Heart right ventricle (tissue), 16 donors: ENCODE results near the gene VTN. TPM values are rescaled to one million over a fixed set of nuclear protein-coding genes. Genes with fewer than 3 reads are reported as not detected.

Experiments used
- ATAC-seq, 8 donors: fragments of 200-7000 bp; cut with Tn5 transposase; one replicate each; pipeline ENCODE4 v1.9.1; 2020; ENCODE audit warnings: mild to moderate bottlenecking in 8 of 8, moderate library complexity in 8 of 8, moderate number of reproducible peaks in 1 of 8
- DNase-seq, 2 donors: peaks; one replicate each; pipeline ENCODE4 v3.0.0-alpha.2; 2020
- H3K27ac ChIP-seq, 10 donors: fragments of 200-600 bp; sonication (generic) in 2 of 10; one replicate each; pipeline versions ENCODE4 v1.5.0 to v1.8.0; 2020 to 2022; ENCODE audit warnings: mild to moderate bottlenecking in 3 of 10
- H3K27me3 ChIP-seq, 7 donors: fragments of 200-600 bp; one replicate each; pipeline ENCODE4 v1.8.0; 2021 to 2022; ENCODE audit warnings: mild to moderate bottlenecking in 2 of 7
- H3K36me3 ChIP-seq, 9 donors: fragments of 200-600 bp; sonication (generic) in 1 of 9; one replicate each; pipeline versions ENCODE4 v1.5.0 to v1.8.0; 2020 to 2022; ENCODE audit warnings: mild to moderate bottlenecking in 2 of 9
- H3K4me1 ChIP-seq, 9 donors: fragments of 200-600 bp; sonication (generic) in 1 of 9; one replicate each; pipeline versions ENCODE4 v1.5.0 to v1.8.0; 2020 to 2022; ENCODE audit warnings: mild to moderate bottlenecking in 4 of 9
- H3K4me3 ChIP-seq, 10 donors: fragments of 200-600 bp; sonication (generic) in 2 of 10; one replicate each; pipeline versions ENCODE4 v1.5.0 to v1.8.0; 2020 to 2022; ENCODE audit warnings: mild to moderate bottlenecking in 7 of 10, moderate library complexity in 2 of 10
- H3K9me3 ChIP-seq, 11 donors: fragments of 200-600 bp in 10 of 11; sonication (generic) in 2 of 11; one replicate each; pipeline versions ENCODE4 v1.5.0 to v1.8.0; 2013 to 2022; ENCODE audit warnings: mild to moderate bottlenecking in 2 of 11, control low read depth in 1 of 11, moderate library complexity in 1 of 11
- WGBS, 2 donors: extraction: QIAGEN DNeasy Blood & Tissue Kit; methylation state at CpG; one replicate each; pipeline ENCODE4 v1.1.7; 2013; ENCODE audit warnings: inconsistent platforms in 1 of 2; 5-methylcytosine and 5-hydroxymethylcytosine counted together
- intact Hi-C, 10 donors: fragments of 100-400 bp; cut with DNase I; formaldehyde crosslinking; loops; one replicate each; pipeline versions ENCODE4 v1.11.1 to v1.14.2; 2022
- polyA plus RNA-seq, 2 donors: library from polyadenylated mRNA; stranded (reverse); fragments of 200-250 nt; gene quantifications; one replicate each; pipeline ENCODE4 v1.2.3, GENCODE V29; 2013
- total RNA-seq, 10 donors: library from RNA; stranded (reverse); fragmentation: NEBNext Ultra II Directional in 3 of 10; extraction: Animal tissue kit (Norgen Biotek cat#: 25700) in 3 of 10; gene quantifications; one replicate each; pipeline versions ENCODE4 v1.2.1 to v1.2.4, GENCODE V29; 2021 to 2023
- TF ChIP-seq, protein P1 (sequence below), 9 donors: fragments of 200-600 bp; sonication (generic) in 2 of 9; IDR thresholded peaks; one replicate each; pipeline versions ENCODE4 v1.5.0 to v1.8.0; 2021 to 2022; ENCODE audit warnings: antibody characterized with exemption in 9 of 9, mild to moderate bottlenecking in 5 of 9, moderate library complexity in 1 of 9
- donor health status: Arrhythmogenic right ventricular cardiomyopathy.
- donor health status: ischemic (EF 13 %, LVEDD 7.1; RV severe dilation, severe dysfunction).
- donor health status: healthy with polysubstance abuse.
- donor health status: DM: no; HTN: yes; CAD: no.
- donor health status: DM: no; HTN: no; CAD: no.
- donor health status: ischemic (EF 25% LVEDD 6.9; RV normal size, moderate dysfunction).
- donor health status: ischemic (EF 25% LVEDD 5.7; RV mildly dilated, moderate dysfunction).
- donor health status: healthy.
- donor health status: DM: yes; HTN: yes; CAD: no.
- donor health status: Ischemic cardiomyopathy.
- donor health status: ischemic (EF 35%, LVEDD 5.7; RV mildly dilated, moderate dysfunction).
- donor health status: nonischemic (EF 11% LVEDD 7.7; RV severe dilation, severe dysfunction).
- donor health status: DM: yes; HTN: yes; CAD: no.
- donor health status: PGD.
- donor health status: ischemic (EF 29% LVEDD 5.4; RV normal size, mild dysfunction).
- donor health status: nonischemic (EF 23%, LVEDD 6.1; RV moderate dilation, normal function).

Gene VTN
- total and polyA plus RNA-seq, 12 donors = 26.3 to 121 (median 64.8) TPM

- ATAC-seq (no peak), DNase-seq (no peak)
- Histone ChIP-seq H3K4me3 (no peak overlapping the region), H3K27ac (no peak overlapping the region), H3K9me3 (no peaks in the 10 kb centered on the region), H3K27me3 (no peaks in the 10 kb centered on the region), H3K4me1 (peaks cover 0 to 3% (median 0%) of the 10 kb centered on the region in 9 donors), H3K36me3 (peaks cover 0 to 92% (median 25%) of the 10 kb centered on the region in 9 donors)
- 77 to 88% methylated on average over 1 of the region's 1 CpG for WGBS, 2 donors
- TF ChIP-seq, protein P1, sequence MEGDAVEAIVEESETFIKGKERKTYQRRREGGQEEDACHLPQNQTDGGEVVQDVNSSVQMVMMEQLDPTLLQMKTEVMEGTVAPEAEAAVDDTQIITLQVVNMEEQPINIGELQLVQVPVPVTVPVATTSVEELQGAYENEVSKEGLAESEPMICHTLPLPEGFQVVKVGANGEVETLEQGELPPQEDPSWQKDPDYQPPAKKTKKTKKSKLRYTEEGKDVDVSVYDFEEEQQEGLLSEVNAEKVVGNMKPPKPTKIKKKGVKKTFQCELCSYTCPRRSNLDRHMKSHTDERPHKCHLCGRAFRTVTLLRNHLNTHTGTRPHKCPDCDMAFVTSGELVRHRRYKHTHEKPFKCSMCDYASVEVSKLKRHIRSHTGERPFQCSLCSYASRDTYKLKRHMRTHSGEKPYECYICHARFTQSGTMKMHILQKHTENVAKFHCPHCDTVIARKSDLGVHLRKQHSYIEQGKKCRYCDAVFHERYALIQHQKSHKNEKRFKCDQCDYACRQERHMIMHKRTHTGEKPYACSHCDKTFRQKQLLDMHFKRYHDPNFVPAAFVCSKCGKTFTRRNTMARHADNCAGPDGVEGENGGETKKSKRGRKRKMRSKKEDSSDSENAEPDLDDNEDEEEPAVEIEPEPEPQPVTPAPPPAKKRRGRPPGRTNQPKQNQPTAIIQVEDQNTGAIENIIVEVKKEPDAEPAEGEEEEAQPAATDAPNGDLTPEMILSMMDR (IDR thresholded peaks at IDR 0.05) = no peak
- intact Hi-C loops = no loop called here
These were observed 20.9 kb upstream of the VTN start for GRCh38 chr17:28390984-28391383.

DNA sequence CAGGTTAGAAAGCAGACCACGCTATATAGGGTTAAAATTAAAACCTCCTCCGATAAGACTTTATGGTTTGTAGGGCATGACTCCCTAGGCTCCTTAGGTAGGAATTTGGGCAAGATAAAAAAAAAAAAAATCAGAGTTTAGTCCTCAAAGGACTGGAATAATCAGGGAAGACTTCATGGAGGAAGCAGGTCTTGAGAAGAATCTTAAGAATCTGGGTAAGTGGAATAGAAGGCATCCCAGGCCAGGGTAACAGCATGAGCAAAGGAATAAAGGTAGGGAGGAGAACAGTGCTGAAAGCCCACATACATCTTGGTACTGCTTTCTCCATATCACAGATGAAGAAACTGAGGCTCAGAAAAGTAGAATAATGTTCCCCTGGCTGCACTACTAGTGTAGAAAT, 20.5 kb upstream of the VTN start:
- TF ChIP-seq, protein P1 (IDR thresholded peaks at IDR 0.05) = no peak
- WGBS, 2 donors = 89 to 93% methylated on average over 2 of the region's 2 CpGs
- DNase-seq = no peak
- Histone ChIP-seq H3K27me3 (no peaks in the 10 kb centered on the region), H3K4me1 (peaks cover 0 to 1% (median 0%) of the 10 kb centered on the region in 9 donors), H3K36me3 (peaks cover 0 to 88% (median 25%) of the 10 kb centered on the region in 9 donors), H3K27ac (no peak overlapping the region), H3K4me3 (no peak overlapping the region), H3K9me3 (no peaks in the 10 kb centered on the region)
- no peak for ATAC-seq
- intact Hi-C loops = no loop called here

DNA sequence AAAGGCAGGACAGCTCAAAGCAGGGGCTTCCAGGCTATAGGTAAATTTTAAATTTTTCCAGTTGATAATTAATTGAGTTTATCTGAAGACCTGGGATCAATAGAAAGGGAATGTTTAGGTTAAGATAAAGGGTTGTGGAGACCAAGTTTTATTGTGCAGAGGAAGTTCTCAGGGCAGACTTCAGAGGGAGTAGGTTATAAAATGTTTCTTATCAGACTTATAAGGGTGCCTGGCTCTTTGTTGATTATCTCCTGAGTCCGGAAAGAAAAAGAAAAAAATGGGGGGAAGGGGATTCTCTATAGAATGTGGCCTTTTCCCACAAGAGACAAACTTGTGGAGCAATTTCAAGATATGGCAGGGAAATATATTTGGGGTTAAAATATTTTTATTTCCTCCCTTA, 20.0 kb upstream of the VTN start:
- ATAC-seq = no peak
- intact Hi-C loops = no loop called here

GRCh38 chr17:28388106-28388505, 18.0 kb upstream of the VTN start:
- no peak for DNase-seq
- no peak overlapping the region for H3K27ac ChIP-seq
- intact Hi-C loops = no loop called here
- no peaks in the 10 kb centered on the region for H3K27me3 ChIP-seq
- WGBS, 2 donors = 95 to 96% methylated on average over 11 of the region's 11 CpGs
- no peaks in the 10 kb centered on the region for H3K9me3 ChIP-seq
- H3K4me3 ChIP-seq = no peak overlapping the region
- peaks cover 0 to 18% (median 0%) of the 10 kb centered on the region in 9 donors for H3K4me1 ChIP-seq
- peaks cover 0 to 64% (median 25%) of the 10 kb centered on the region in 9 donors for H3K36me3 ChIP-seq
- no peak for ATAC-seq
- TF ChIP-seq, protein P1 (IDR thresholded peaks at IDR 0.05) = no peak

More for the DNA sequence above, 20.0 kb upstream of the VTN start:
- 76 to 87% methylated on average over 1 of the region's 1 CpG for WGBS, 2 donors
- Histone ChIP-seq H3K9me3 (no peaks in the 10 kb centered on the region), H3K36me3 (peaks cover 0 to 84% (median 25%) of the 10 kb centered on the region in 9 donors), H3K4me1 (peaks cover 0 to 6% (median 0%) of the 10 kb centered on the region in 9 donors), H3K4me3 (no peak overlapping the region), H3K27me3 (no peaks in the 10 kb centered on the region), H3K27ac (no peak overlapping the region)
- no peak for DNase-seq
- TF ChIP-seq, protein P1 (IDR thresholded peaks at IDR 0.05) = no peak
